Breast epithelium (tissue), 4 donors: ENCODE data around the gene SERPINB4. TPM values are rescaled to one million over a fixed set of nuclear protein-coding genes. Genes with fewer than 3 reads are reported as not detected.

Experiments used
- DNase-seq, 2 donors: peaks; one replicate each; pipeline ENCODE4 v3.0.0-alpha.2; 2019; ENCODE audit warnings: low spot score in 2 of 2
- H3K27ac ChIP-seq, 2 donors: fragments of 200-600 bp; sonication (generic) in 1 of 2; one replicate each; pipeline ENCODE4 v1.5.1; 2016 to 2019; ENCODE audit warnings: mild to moderate bottlenecking in 1 of 2
- H3K27me3 ChIP-seq, 2 donors: fragments of 200-600 bp; sonication (generic) in 1 of 2; one replicate each; pipeline versions ENCODE4 v1.5.1 to v1.6.0; 2017 to 2019; ENCODE audit warnings: control low read depth in 1 of 2, mild to moderate bottlenecking in 1 of 2
- H3K36me3 ChIP-seq: fragments of 200-600 bp; one replicate; pipeline ENCODE4 v1.5.1; 2019
- H3K4me1 ChIP-seq, 2 donors: fragments of 200-600 bp; sonication (generic); one replicate each; pipeline ENCODE4 v1.5.1; 2016 to 2019; ENCODE audit warnings: control low read depth in 1 of 2
- H3K4me3 ChIP-seq, 3 donors: fragments of 200-600 bp; sonication (generic); 1 replicate in 2 of 3; 2 replicates in 1 of 3; pipeline ENCODE4 v1.5.1; 2016 to 2019; ENCODE audit warnings: mild to moderate bottlenecking in 3 of 3, moderate library complexity in 2 of 3
- H3K9me3 ChIP-seq, 2 donors: fragments of 200-600 bp; sonication (generic) in 1 of 2; one replicate each; pipeline ENCODE4 v1.5.1; 2016 to 2019; ENCODE audit warnings: control low read depth in 1 of 2
- CTCF ChIP-seq, 3 donors: fragments of 450-650 bp; IDR thresholded peaks; one replicate each; pipeline ENCODE4 v1.5.1; 2016 to 2017; ENCODE audit warnings: antibody characterized with exemption in 3 of 3, mild to moderate bottlenecking in 3 of 3, moderate library complexity in 3 of 3
- POLR2A ChIP-seq: fragments of 450-650 bp; IDR thresholded peaks from one replicate; pipeline ENCODE4 v1.6.1; 2016; ENCODE audit warnings: antibody characterized with exemption, mild to moderate bottlenecking, moderate library complexity
- POLR2AphosphoS5 ChIP-seq, 3 donors: sonication (generic); formaldehyde crosslinking; IDR thresholded peaks; one replicate each; pipeline ENCODE4 v1.6.1; 2017; ENCODE audit warnings: antibody characterized with exemption in 3 of 3
- intact Hi-C: fragments of 100-400 bp; cut with DNase I; formaldehyde crosslinking; loops from one replicate; pipeline ENCODE4 v1.15.1; 2023; ENCODE audit warnings: low total_unique reads
- total RNA-seq, 3 donors: library from RNA; depleted of rRNA; stranded (reverse); fragments of >200 nt; gene quantifications; one replicate each; pipeline ENCODE4 v1.1.0, GENCODE V29; 2016

Gene SERPINB4
- total RNA-seq, 3 donors from 2014 or later: 0.66 TPM; not detected in 2

- H3K4me3 ChIP-seq: no peak overlapping the region
- DNase-seq: no peak
- no peak overlapping the region for H3K27ac ChIP-seq
- no peaks in the 10 kb centered on the region for H3K36me3 ChIP-seq
- intact Hi-C loops: no loop called here
- no peaks in the 10 kb centered on the region for H3K27me3 ChIP-seq
- TF ChIP-seq POLR2AphosphoS5 (IDR thresholded peaks at IDR 0.05) (no peak), POLR2A (no peak), CTCF (IDR thresholded peaks at IDR 0.05) (no peak)
- no peaks in the 10 kb centered on the region for H3K9me3 ChIP-seq
- no peaks in the 10 kb centered on the region for H3K4me1 ChIP-seq
Observed at GRCh38 chr18:63603355-63603754, 40.7 kb downstream of the SERPINB4 start.

GRCh38 chr18:63596964-63597363 lies 47.1 kb downstream of the SERPINB4 start:
- no peak for TF ChIP-seq POLR2A
- TF ChIP-seq POLR2AphosphoS5 (IDR thresholded peaks at IDR 0.05): no peak
- no peak for TF ChIP-seq CTCF (IDR thresholded peaks at IDR 0.05)
- no peak for DNase-seq
- Histone ChIP-seq H3K4me3 (no peak overlapping the region), H3K36me3 (no peaks in the 10 kb centered on the region), H3K27me3 (no peaks in the 10 kb centered on the region), H3K9me3 (no peaks in the 10 kb centered on the region), H3K27ac (no peak overlapping the region), H3K4me1 (no peaks in the 10 kb centered on the region)
- intact Hi-C loops: no loop called here

GRCh38 chr18:63592471-63592870 lies 51.6 kb downstream of the SERPINB4 start:
- H3K27me3 ChIP-seq: no peaks in the 10 kb centered on the region
- DNase-seq: no peak
- no peak for TF ChIP-seq CTCF (IDR thresholded peaks at IDR 0.05)
- no peak for TF ChIP-seq POLR2A
- no peak for TF ChIP-seq POLR2AphosphoS5 (IDR thresholded peaks at IDR 0.05)
- H3K4me3 ChIP-seq: no peak overlapping the region
- no peaks in the 10 kb centered on the region for H3K36me3 ChIP-seq
- H3K9me3 ChIP-seq: no peaks in the 10 kb centered on the region
- no peaks in the 10 kb centered on the region for H3K4me1 ChIP-seq
- intact Hi-C loops: no loop called here
- H3K27ac ChIP-seq: no peak overlapping the region

GRCh38 chr18:63591725-63592124 lies 52.3 kb downstream of the SERPINB4 start:
- no peaks in the 10 kb centered on the region for H3K4me1 ChIP-seq
- no peak overlapping the region for H3K4me3 ChIP-seq
- H3K36me3 ChIP-seq: no peaks in the 10 kb centered on the region
- H3K27ac ChIP-seq: no peak overlapping the region
- H3K27me3 ChIP-seq: no peaks in the 10 kb centered on the region
- DNase-seq: no peak
- intact Hi-C loops: no loop called here
- TF ChIP-seq POLR2A: no peak
- no peaks in the 10 kb centered on the region for H3K9me3 ChIP-seq

- H3K9me3 ChIP-seq: no peaks in the 10 kb centered on the region
- intact Hi-C loops: no loop called here
- no peaks in the 10 kb centered on the region for H3K27me3 ChIP-seq
- H3K4me3 ChIP-seq: no peak overlapping the region
- H3K27ac ChIP-seq: no peak overlapping the region
- TF ChIP-seq POLR2AphosphoS5 (IDR thresholded peaks at IDR 0.05): no peak
- no peak for TF ChIP-seq POLR2A
- no peak for TF ChIP-seq CTCF (IDR thresholded peaks at IDR 0.05)
- H3K36me3 ChIP-seq: no peaks in the 10 kb centered on the region
- no peaks in the 10 kb centered on the region for H3K4me1 ChIP-seq
- no peak for DNase-seq
Observed at GRCh38 chr18:63590966-63591695, 52.9 kb downstream of the SERPINB4 start.
